ENCODE measurements around the gene ZNF687.
"Not testable (repeated sequence)": the region's sequence is repeated elsewhere in the genome, so short reads cannot be mapped to it uniquely, and the experiment has no call there.

Gene ZNF687

GRCh38 chr1:151281969-151282882 is at the start of gene ZNF687:
ZNF687 (plus strand) TSS chr1:151282299; CDS start chr1:151286292, 3,993 bp downstream.
- peak; percentile 92 to 95 for DNase-seq (ENCODE audit: low read depth in 2 of 2)

- no peak for DNase-seq (ENCODE audit: low read depth in 2 of 2)
Measured at GRCh38 chr1:151235235-151235634, 46.9 kb upstream of the ZNF687 start.

GRCh38 chr1:151237678-151238466 is 44.2 kb upstream of the ZNF687 start:
- no peak for DNase-seq (ENCODE audit: low read depth in 2 of 2)

- DNase-seq (ENCODE audit: low read depth in 2 of 2): no peak
Measured at GRCh38 chr1:151238467-151238739, 43.7 kb upstream of the ZNF687 start.

- no peak for DNase-seq (ENCODE audit: low read depth in 2 of 2)
Measured at GRCh38 chr1:151242442-151242841, 39.7 kb upstream of the ZNF687 start.

- no peak for DNase-seq (ENCODE audit: low read depth in 2 of 2)
Measured at GRCh38 chr1:151243683-151244216, 38.3 kb upstream of the ZNF687 start.

- DNase-seq (ENCODE audit: low read depth in 2 of 2): no peak
Measured at GRCh38 chr1:151246786-151247185, 35.3 kb upstream of the ZNF687 start.

- peak; percentile 28 to 50 for DNase-seq (ENCODE audit: low read depth in 2 of 2)
Measured at GRCh38 chr1:151251656-151252470, 30.2 kb upstream of the ZNF687 start.

- DNase-seq (ENCODE audit: low read depth in 2 of 2): peak; percentile 84 to 88
Measured at GRCh38 chr1:151254217-151255213, 27.6 kb upstream of the ZNF687 start, which contains the start of gene PSMD4. PSMD4 (plus strand) TSS chr1:151254734; CDS start chr1:151254783, 49 bp downstream.

GRCh38 chr1:151255381-151255780 is 26.7 kb upstream of the ZNF687 start:
- no peak for DNase-seq (ENCODE audit: low read depth in 2 of 2)

GRCh38 chr1:151259351-151259750 is 22.7 kb upstream of the ZNF687 start:
- no peak for DNase-seq (ENCODE audit: low read depth in 2 of 2)

GRCh38 chr1:151265446-151266236 is 16.5 kb upstream of the ZNF687 start:
- DNase-seq (ENCODE audit: low read depth in 2 of 2): no peak

GRCh38 chr1:151266315-151266714 is 15.8 kb upstream of the ZNF687 start:
- DNase-seq (ENCODE audit: low read depth in 2 of 2): no peak

GRCh38 chr1:151266821-151267220 is 15.3 kb upstream of the ZNF687 start:
- DNase-seq (ENCODE audit: low read depth in 2 of 2): no peak

GRCh38 chr1:151267760-151268159 is 14.3 kb upstream of the ZNF687 start:
- DNase-seq (ENCODE audit: low read depth in 2 of 2): no peak

GRCh38 chr1:151273924-151274466 is 8.1 kb upstream of the ZNF687 start:
- DNase-seq (ENCODE audit: low read depth in 2 of 2): no peak

- DNase-seq (ENCODE audit: low read depth in 2 of 2): not testable (repeated sequence)
Measured at GRCh38 chr1:151275341-151275740, 6.8 kb upstream of the ZNF687 start.

GRCh38 chr1:151277249-151277648 is 4.8 kb upstream of the ZNF687 start:
- DNase-seq (ENCODE audit: low read depth in 2 of 2): no peak
